ENCODE measurements around the gene HM13.
"Not testable (repeated sequence)": the region's sequence is repeated elsewhere in the genome, so short reads cannot be mapped to it uniquely, and the experiment has no call there.

- TF ChIP-seq CTCF (IDR thresholded peaks at IDR 0.05; ENCODE audit: extremely low read depth in 1 of 2, insufficient read depth in 1 of 2, low read depth in 1 of 2, low read length in 2 of 2); MAX (IDR thresholded peaks at IDR 0.05; ENCODE audit: insufficient read depth, insufficient read length); POLR2AphosphoS5 (IDR thresholded peaks at IDR 0.05; ENCODE audit: insufficient read depth, low read depth, low read length); POLR2A (IDR thresholded peaks at IDR 0.05; ENCODE audit: low read depth, low read length); JUN (IDR thresholded peaks at IDR 0.05; ENCODE audit: borderline replicate concordance, insufficient read depth, insufficient read length, low read depth); EZH2 (IDR thresholded peaks at IDR 0.05; ENCODE audit: borderline replicate concordance, low read depth, low read length, severe bottlenecking); FOS (IDR thresholded peaks at IDR 0.05; ENCODE audit: borderline replicate concordance, insufficient read depth, low read length); MYC (IDR thresholded peaks at IDR 0.05; ENCODE audit: low read depth, low read length); GATA2 (IDR thresholded peaks at IDR 0.05; ENCODE audit: insufficient read depth, insufficient read length, low read depth, low read length): not testable (repeated sequence)
Measured at GRCh38 chr20:31539636-31540035, 25.4 kb downstream of the HM13 start.

Measured in endothelial cell of umbilical vein (primary cell).